Epithelial cell of proximal tubule (primary cell): Measurements from ENCODE around the gene GFRA4. TPM values are rescaled to one million over a fixed set of nuclear protein-coding genes. Genes with fewer than 3 reads are reported as not detected.

Experiments used
- DNase-seq: peaks from one replicate; pipeline ENCODE4 v3.0.0-alpha.2; 2011; ENCODE audit warnings: low read depth
- H3K4me3 ChIP-seq: 2 replicates; pipeline ENCODE4 v1.5.1; 2011; ENCODE audit warnings: low read depth, mild to moderate bottlenecking, low read length
- CTCF ChIP-seq: conservative IDR thresholded peaks from 2 replicates; pipeline ENCODE4 v1.5.1; 2012; ENCODE audit warnings: low read depth, mild to moderate bottlenecking, low read length
- total RNA-seq: library from RNA; depleted of rRNA; stranded (reverse); fragments of >200 nt; gene quantifications from 2 replicates; pipeline ENCODE4 v1.2.3, GENCODE V29; 2015

Gene GFRA4, protein sequence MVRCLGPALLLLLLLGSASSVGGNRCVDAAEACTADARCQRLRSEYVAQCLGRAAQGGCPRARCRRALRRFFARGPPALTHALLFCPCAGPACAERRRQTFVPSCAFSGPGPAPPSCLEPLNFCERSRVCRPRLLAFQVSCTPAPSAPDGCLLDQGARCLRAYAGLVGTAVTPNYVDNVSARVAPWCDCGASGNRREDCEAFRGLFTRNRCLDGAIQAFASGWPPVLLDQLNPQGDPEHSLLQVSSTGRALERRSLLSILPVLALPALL
- not detected in 2 replicates for total RNA-seq

DNA sequence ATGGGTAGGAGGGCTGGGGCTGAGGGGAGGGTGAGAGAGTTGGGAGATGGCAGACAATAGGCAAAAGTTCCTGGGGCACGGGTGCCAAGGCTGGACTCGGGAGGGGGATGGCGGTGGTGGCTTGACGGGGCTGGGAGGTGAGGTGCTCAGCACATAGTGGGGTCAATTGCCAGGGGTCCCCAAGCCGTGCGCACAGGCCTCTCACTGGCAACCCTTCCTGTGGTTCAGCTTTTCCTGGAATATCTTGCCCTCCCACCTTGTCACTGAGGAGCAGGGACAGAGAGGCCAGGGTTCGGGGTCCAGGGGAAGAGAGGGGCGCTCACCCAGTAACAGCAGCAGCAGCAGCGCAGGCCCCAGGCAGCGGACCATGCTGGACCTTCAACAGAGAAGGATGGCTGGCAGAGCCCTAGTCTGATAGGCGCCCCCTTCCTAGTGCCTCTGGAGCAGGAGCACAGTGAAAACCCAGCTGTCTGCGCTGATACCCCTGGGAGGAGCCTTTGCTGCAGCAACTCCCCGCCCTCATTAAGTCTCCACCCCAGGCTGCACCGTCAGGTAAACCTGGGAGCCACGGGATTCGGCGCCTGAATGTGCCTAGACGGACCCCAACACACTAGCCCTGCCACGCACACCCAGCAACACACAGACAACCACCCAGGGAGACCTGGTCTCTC lies at the start of gene GFRA4:
Gene GFRA4 (minus strand): TSS at position 369 of the 671 bp plus-strand sequence. CDS start 0 bp downstream, at position 369.
- no peak for DNase-seq

GRCh38 chr20:3712279-3712873 lies 49.2 kb upstream of the GFRA4 start, which contains the start of gene SIGLEC1:
TSS of gene SIGLEC1 (minus strand) at chr20:3712600. CDS start at chr20:3707128, 5,472 bp downstream.
- TF ChIP-seq CTCF = no peak
- H3K4me3 ChIP-seq = no peak within 1 kb of the TSS
- DNase-seq = no peak

More for the DNA sequence above, at the start of gene GFRA4:
- no peak within 1 kb of the TSS for H3K4me3 ChIP-seq
- no peak for TF ChIP-seq CTCF

GRCh38 chr20:3711484-3711941 lies 48.3 kb upstream of the GFRA4 start:
- no peak for TF ChIP-seq CTCF
- H3K4me3 ChIP-seq = no peak overlapping the region
- DNase-seq = no peak

- no peak overlapping the region for H3K4me3 ChIP-seq
- DNase-seq = no peak
- TF ChIP-seq CTCF = peak; percentile 88
These were observed 47.7 kb upstream of the GFRA4 start for GRCh38 chr20:3710703-3711483.

- no peak for TF ChIP-seq CTCF
- no peak overlapping the region for H3K4me3 ChIP-seq
- DNase-seq = no peak
These were observed 46.8 kb upstream of the GFRA4 start for GRCh38 chr20:3710011-3710466.

DNA sequence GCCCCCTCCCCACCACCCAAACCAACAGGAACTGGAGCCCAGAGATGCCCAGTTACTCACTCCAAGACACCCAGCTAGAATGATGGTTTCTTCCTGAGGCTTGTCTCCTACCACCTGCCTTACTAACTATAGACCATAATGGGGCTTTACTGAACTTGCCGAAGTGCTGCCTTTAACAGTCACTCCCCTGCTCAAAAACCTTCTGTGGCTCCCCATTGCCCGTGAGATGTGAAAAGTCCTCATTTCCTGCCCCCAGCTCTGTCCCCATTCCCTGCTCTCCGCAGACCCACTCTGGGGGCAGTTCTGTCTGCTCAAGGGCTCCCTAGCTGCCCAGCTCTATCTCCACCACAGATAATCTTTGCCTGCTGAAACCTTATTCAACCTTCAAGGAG lies 44.3 kb upstream of the GFRA4 start:
- no peak for TF ChIP-seq CTCF
- DNase-seq = no peak

More for the DNA sequence above, 44.3 kb upstream of the GFRA4 start:
- no peak overlapping the region for H3K4me3 ChIP-seq
